ACHN (cell line): Measurements from ENCODE around the gene MAP3K7CL.

ENCODE experiments used
- DNase-seq: peaks from one replicate; pipeline ENCODE4 v3.0.0-alpha.2; 2015
- in situ Hi-C: cut with HindIII; loops from 2 replicates; pipeline ENCODE4 v1.10.0; 2017; ENCODE audit warnings: low sequenced_read_pairs, low pct_ligation_motif_present, low pct_unique_long_range_greater_than_20kb

Gene MAP3K7CL

GRCh38 chr21:29212446-29212845 lies 82.0 kb downstream of the MAP3K7CL start:
- in situ Hi-C loops = no loop called here

GRCh38 chr21:29213513-29214385 lies 83.3 kb downstream of the MAP3K7CL start:
- no peak for DNase-seq
- in situ Hi-C loops = no loop called here

More at GRCh38 chr21:29212446-29212845, 82.0 kb downstream of the MAP3K7CL start:
- DNase-seq = no peak

GRCh38 chr21:29215709-29216108 lies 85.3 kb downstream of the MAP3K7CL start:
- DNase-seq = no peak
- in situ Hi-C loops = no loop called here

GRCh38 chr21:29217818-29218291 lies 87.4 kb downstream of the MAP3K7CL start:
- DNase-seq = no peak
- in situ Hi-C loops = no loop called here

GRCh38 chr21:29218749-29219148 lies 88.3 kb downstream of the MAP3K7CL start:
- DNase-seq = no peak
- in situ Hi-C loops = no loop called here

GRCh38 chr21:29219165-29219770 lies 88.8 kb downstream of the MAP3K7CL start:
- in situ Hi-C loops = no loop called here
- no peak for DNase-seq

GRCh38 chr21:29221253-29221744 lies 90.9 kb downstream of the MAP3K7CL start:
- no peak for DNase-seq
- in situ Hi-C loops = no loop called here

- in situ Hi-C loops = no loop called here
- no peak for DNase-seq
These were observed 93.6 kb downstream of the MAP3K7CL start for GRCh38 chr21:29224006-29224405.
